K562 (cell line): ENCODE measurements around the gene PPP3CB. TPM values are rescaled to one million over a fixed set of nuclear protein-coding genes. Genes with fewer than 3 reads are reported as not detected.

Source experiments
- BRD9 ChIP-seq: fragments of 450-650 bp; IDR thresholded peaks from 2 replicates; pipeline ENCODE4 v1.6.1; 2018; ENCODE audit warnings: low read depth; ENCODE audit not compliant: partially characterized antibody
- CBFA2T3 ChIP-seq: fragments of 450-650 bp; IDR thresholded peaks from 2 replicates; pipeline ENCODE4 v1.6.1; 2017
- DDX20 ChIP-seq: fragments of 450-650 bp; IDR thresholded peaks from 2 replicates; pipeline ENCODE4 v1.6.1; 2016; ENCODE audit warnings: missing genetic modification characterization, low read depth, mild to moderate bottlenecking, missing compliant biosample characterization, moderate library complexity
- DEAF1 ChIP-seq: fragments of 450-650 bp; formaldehyde crosslinking; IDR thresholded peaks from 2 replicates; pipeline ENCODE4 v1.4.0; 2020; ENCODE audit warnings: mild to moderate bottlenecking, moderate library complexity
- FOXA3 ChIP-seq, 2 experiments: fragments of 450-650 bp in 1 of 2; sonication (generic) in 1 of 2; formaldehyde crosslinking; IDR thresholded peaks in 1 of 2; conservative IDR thresholded peaks in 1 of 2; 2 replicates each; pipeline versions ENCODE4 v1.4.0 to v1.8.0; 2020 to 2022; ENCODE audit warnings: mild to moderate bottlenecking in 2 of 2, missing genetic modification reagents in 1 of 2
- ILF3 ChIP-seq: fragments of 450-650 bp; IDR thresholded peaks from 2 replicates; pipeline ENCODE4 v1.6.1; 2018; ENCODE audit warnings: antibody characterized with exemption, mild to moderate bottlenecking, moderate library complexity, borderline replicate concordance
- KHSRP ChIP-seq: fragments of 450-650 bp; IDR thresholded peaks from 2 replicates; pipeline ENCODE4 v1.6.1; 2017
- KLF16 ChIP-seq: IDR thresholded peaks from 2 replicates; pipeline ENCODE4 v1.6.1; 2016; ENCODE audit warnings: antibody characterized with exemption
- MECOM ChIP-seq: fragments of 250-450 bp; sonication (Bioruptor Pico); IDR thresholded peaks from 2 replicates; pipeline ENCODE4 v1.8.0; 2022; ENCODE audit warnings: inconsistent platforms
- MXD1 ChIP-seq: fragments of 250-450 bp; sonication (Bioruptor Pico); IDR thresholded peaks from 2 replicates; pipeline ENCODE4 v1.8.0; 2021; ENCODE audit warnings: borderline replicate concordance, mild to moderate bottlenecking, moderate library complexity; ENCODE audit not compliant: poor library complexity, severe bottlenecking
- PHF21A ChIP-seq: fragments of 450-650 bp; IDR thresholded peaks from 2 replicates; pipeline ENCODE4 v1.6.1; 2017; ENCODE audit warnings: low read depth, borderline replicate concordance
- RUNX1 ChIP-seq: sonication (generic); IDR thresholded peaks from 2 replicates; pipeline ENCODE4 v1.6.1; 2016; ENCODE audit warnings: antibody characterized with exemption, low read depth
- SPI1 ChIP-seq: IDR thresholded peaks from 2 replicates; pipeline ENCODE4 v1.6.1; 2011; ENCODE audit warnings: low read depth, low read length, control low read depth, borderline replicate concordance
- ZBTB11 ChIP-seq, 3 experiments: fragments of 200-800 bp in 1 of 3; fragments of 250-450 bp in 1 of 3; fragments of 450-650 bp in 1 of 3; sonication (Bioruptor Pico) in 1 of 3; sonication (Bioruptor generic) in 1 of 3; formaldehyde crosslinking in 1 of 3; IDR thresholded peaks; 2 replicates each; pipeline versions ENCODE4 v1.6.1 to v1.8.0; 2016 to 2022; ENCODE audit warnings: mild to moderate bottlenecking in 2 of 3, missing genetic modification characterization in 2 of 3, missing compliant biosample characterization in 1 of 3, moderate library complexity in 1 of 3
- ZBTB49 ChIP-seq: sonication (generic); formaldehyde crosslinking; IDR thresholded peaks from 2 replicates; pipeline ENCODE4 v1.8.0; 2022; ENCODE audit warnings: missing genetic modification reagents, mild to moderate bottlenecking, borderline replicate concordance
- ZEB2 ChIP-seq: fragments of 450-650 bp; IDR thresholded peaks from 2 replicates; pipeline ENCODE4 v1.6.1; 2016
- ZNF395 ChIP-seq: fragments of 200-800 bp; sonication (Bioruptor generic); IDR thresholded peaks from 2 replicates; pipeline ENCODE4 v1.6.1; 2017; ENCODE audit warnings: missing genetic modification characterization, missing compliant biosample characterization
- ZNF431 ChIP-seq: sonication (generic); formaldehyde crosslinking; IDR thresholded peaks from 2 replicates; pipeline ENCODE4 v1.8.0; 2022; ENCODE audit warnings: mild to moderate bottlenecking, missing genetic modification reagents
- polyA plus RNA-seq, 8 experiments: library from polyadenylated mRNA; depleted of rRNA in 4 of 8; stranded (reverse) in 5 of 8; unstranded in 3 of 8; fragments of >200 nt; fragmentation: Nextera tagmentation in 2 of 8; fragmentation: Illumina TruSeq in 1 of 8; extraction: Ambion mirVana in 2 of 8; extraction: Trizol in 1 of 8; gene quantifications; 2 replicates each; pipeline versions ENCODE4 v1.2.1 to v1.2.3, GENCODE V29; 2011 to 2014; ENCODE audit warnings: inconsistent platforms in 1 of 8, missing spikeins in 1 of 8
- total RNA-seq, 7 experiments: library from RNA; depleted of rRNA in 6 of 7; stranded (reverse); fragments of >200 nt in 6 of 7; fragmentation: Illumina TruSeq in 2 of 7; extraction: Trizol in 2 of 7; gene quantifications; 2 replicates each; pipeline versions ENCODE4 v1.2.1 to v1.2.3, GENCODE V29; 2011 to 2021; ENCODE audit warnings: low replicate concordance in 1 of 7

The PPP3CB gene
- total and polyA plus RNA-seq, 9 of the 15 experiments (the other 6 are each of a cell fraction or from before 2014, with no cell fraction given): 9.6 to 27.6 (median 17.8) TPM

GRCh38 chr10:73529089-73529832 is 33.4 kb upstream of the PPP3CB start (continued):
- TF ChIP-seq ZBTB11 (CRISPR knock-in tag; IDR thresholded peaks at IDR 0.05): no peak
- TF ChIP-seq ZBTB49 (CRISPR knock-in tag): no peak
- TF ChIP-seq PHF21A: no peak
- no peak for TF ChIP-seq ZNF395 (CRISPR knock-in tag)
- no peak for TF ChIP-seq DDX20
- TF ChIP-seq MXD1: no peak
- TF ChIP-seq ZNF431: no peak
- TF ChIP-seq ILF3: no peak
- TF ChIP-seq KHSRP: no peak
- TF ChIP-seq MECOM (CRISPR knock-in tag): peak; percentile 87
- 0 out of 2 replicates have a peak, but pooled peaks have one; percentile 22 for TF ChIP-seq ZEB2
- no peak for TF ChIP-seq SPI1
- no peak for TF ChIP-seq FOXA3 (CRISPR knock-in tag; conservative IDR thresholded peaks at IDR 0.05 in 1 of 2, IDR thresholded peaks at IDR 0.05 in 1 of 2)
- peak; percentile 20; the same call in 1 of the 2 replicates for TF ChIP-seq KLF16
- no peak for TF ChIP-seq RUNX1
- no peak for TF ChIP-seq BRD9
- TF ChIP-seq CBFA2T3: no peak
- peak; percentile 98 for TF ChIP-seq DEAF1
